MM.1S (cell line): ENCODE results near the gene LASP1.

ENCODE experiments used
- DNase-seq: peaks from one replicate; pipeline ENCODE4 v3.0.0-alpha.2; 2015
- H2AFZ ChIP-seq: fragments of 300-600 bp; sonication (generic); 2 replicates; pipeline ENCODE4 v1.6.0; 2016; ENCODE audit warnings: antibody characterized with exemption, low read length
- H3F3A ChIP-seq: fragments of 300-600 bp; sonication (generic); 2 replicates; pipeline ENCODE4 v1.6.1; 2016; ENCODE audit warnings: mild to moderate bottlenecking, antibody characterized with exemption, low read length, moderate library complexity, mixed read lengths; ENCODE audit not compliant: insufficient read depth
- H3K27ac ChIP-seq: fragments of 300-600 bp; sonication (generic); 2 replicates; pipeline ENCODE4 v1.5.1; 2016; ENCODE audit warnings: mild to moderate bottlenecking, low read length
- H3K27me3 ChIP-seq: fragments of 300-600 bp; sonication (generic); replicated peaks from 2 replicates; pipeline ENCODE4 v1.6.0; 2016; ENCODE audit warnings: low read length; ENCODE audit not compliant: insufficient read depth
- H3K36me3 ChIP-seq: fragments of 300-600 bp; sonication (generic); replicated peaks from 2 replicates; pipeline ENCODE4 v1.6.1; 2016; ENCODE audit warnings: mild to moderate bottlenecking, low read length, mixed read lengths; ENCODE audit not compliant: insufficient read depth
- H3K4me1 ChIP-seq: fragments of 300-600 bp; sonication (generic); 2 replicates; pipeline ENCODE4 v1.6.1; 2016; ENCODE audit warnings: low read length, mixed read lengths
- H3K4me2 ChIP-seq: fragments of 300-600 bp; sonication (generic); 2 replicates; pipeline ENCODE4 v1.6.0; 2016; ENCODE audit warnings: low read depth, low read length
- H3K4me3 ChIP-seq: fragments of 300-600 bp; sonication (generic); 2 replicates; pipeline ENCODE4 v1.5.1; 2016; ENCODE audit warnings: low read length, mixed read lengths
- H3K79me2 ChIP-seq: fragments of 300-600 bp; sonication (generic); 2 replicates; pipeline ENCODE4 v1.6.1; 2016; ENCODE audit warnings: mixed run types, low read length, mixed read lengths
- H3K9ac ChIP-seq: fragments of 300-600 bp; sonication (generic); 2 replicates; pipeline ENCODE4 v1.6.1; 2016; ENCODE audit warnings: low read length, mixed read lengths
- H3K9me2 ChIP-seq: fragments of 300-600 bp; sonication (generic); replicated peaks from 2 replicates; pipeline ENCODE4 v1.6.1; 2016; ENCODE audit warnings: mild to moderate bottlenecking, low read length, mixed read lengths; ENCODE audit not compliant: insufficient read depth
- H3K9me3 ChIP-seq: fragments of 300-600 bp; sonication (generic); replicated peaks from 2 replicates; pipeline ENCODE4 v1.6.1; 2016; ENCODE audit warnings: mild to moderate bottlenecking, low read length, mixed read lengths; ENCODE audit not compliant: insufficient read depth
- H4K20me1 ChIP-seq: fragments of 300-600 bp; sonication (generic); 2 replicates; pipeline ENCODE4 v1.6.1; 2016; ENCODE audit warnings: mild to moderate bottlenecking, low read length, moderate library complexity, mixed read lengths; ENCODE audit not compliant: insufficient read depth
- EZH2 ChIP-seq: fragments of 300-600 bp; sonication (generic); optimal IDR thresholded peaks from 2 replicates; pipeline ENCODE3; 2017; ENCODE audit warnings: low read depth, mild to moderate bottlenecking, antibody characterized with exemption, low read length, mixed read lengths
- EZH2phosphoT487 ChIP-seq: fragments of 300-600 bp; sonication (generic); IDR thresholded peaks from 2 replicates; pipeline ENCODE4 v1.6.1; 2018; ENCODE audit warnings: antibody characterized with exemption, low read length
- TF ChIP-seq, protein P1 (sequence below): fragments of 300-600 bp; sonication (generic); IDR thresholded peaks from 2 replicates; pipeline ENCODE4 v1.5.1; 2016; ENCODE audit warnings: antibody characterized with exemption, low read length, mixed read lengths

LASP1 gene

DNA sequence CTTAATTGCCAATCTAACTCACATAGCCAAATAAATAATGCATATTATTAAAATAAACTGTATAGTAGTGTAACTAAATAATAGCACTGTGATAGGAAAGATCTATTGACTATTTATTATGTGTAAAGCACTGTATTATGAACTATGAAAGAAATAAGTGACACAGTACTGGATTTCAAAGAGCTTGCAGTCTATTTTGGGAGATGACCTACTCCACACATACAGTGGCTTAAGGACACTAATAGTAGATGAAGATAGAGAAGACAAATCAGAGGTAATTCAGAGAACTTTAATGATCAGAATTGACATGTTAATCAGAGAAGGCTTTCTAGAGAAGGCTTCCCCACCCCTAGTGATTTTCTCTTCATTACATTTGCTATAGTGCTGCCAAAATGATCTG lies 70.1 kb downstream of the LASP1 start:
- Histone ChIP-seq H3K9ac (no peak overlapping the region), H4K20me1 (no peaks in the 10 kb centered on the region), H3K4me3 (no peak overlapping the region), H3K27ac (no peak overlapping the region), H3K36me3 (no peaks in the 10 kb centered on the region), H3F3A (no peaks in the 10 kb centered on the region), H3K9me3 (no peaks in the 10 kb centered on the region), H3K9me2 (no peaks in the 10 kb centered on the region), H3K27me3 (no peaks in the 10 kb centered on the region), H3K79me2 (no peaks in the 10 kb centered on the region), H3K4me2 (no peak overlapping the region), H3K4me1 (peaks cover 4% of the 10 kb centered on the region; the same call in 1 of the 2 replicates), H2AFZ (no peak overlapping the region)
- no peak for TF ChIP-seq EZH2phosphoT487
- TF ChIP-seq, protein P1, sequence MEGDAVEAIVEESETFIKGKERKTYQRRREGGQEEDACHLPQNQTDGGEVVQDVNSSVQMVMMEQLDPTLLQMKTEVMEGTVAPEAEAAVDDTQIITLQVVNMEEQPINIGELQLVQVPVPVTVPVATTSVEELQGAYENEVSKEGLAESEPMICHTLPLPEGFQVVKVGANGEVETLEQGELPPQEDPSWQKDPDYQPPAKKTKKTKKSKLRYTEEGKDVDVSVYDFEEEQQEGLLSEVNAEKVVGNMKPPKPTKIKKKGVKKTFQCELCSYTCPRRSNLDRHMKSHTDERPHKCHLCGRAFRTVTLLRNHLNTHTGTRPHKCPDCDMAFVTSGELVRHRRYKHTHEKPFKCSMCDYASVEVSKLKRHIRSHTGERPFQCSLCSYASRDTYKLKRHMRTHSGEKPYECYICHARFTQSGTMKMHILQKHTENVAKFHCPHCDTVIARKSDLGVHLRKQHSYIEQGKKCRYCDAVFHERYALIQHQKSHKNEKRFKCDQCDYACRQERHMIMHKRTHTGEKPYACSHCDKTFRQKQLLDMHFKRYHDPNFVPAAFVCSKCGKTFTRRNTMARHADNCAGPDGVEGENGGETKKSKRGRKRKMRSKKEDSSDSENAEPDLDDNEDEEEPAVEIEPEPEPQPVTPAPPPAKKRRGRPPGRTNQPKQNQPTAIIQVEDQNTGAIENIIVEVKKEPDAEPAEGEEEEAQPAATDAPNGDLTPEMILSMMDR, result no peak
- no peak for TF ChIP-seq EZH2
- no peak for DNase-seq

DNA sequence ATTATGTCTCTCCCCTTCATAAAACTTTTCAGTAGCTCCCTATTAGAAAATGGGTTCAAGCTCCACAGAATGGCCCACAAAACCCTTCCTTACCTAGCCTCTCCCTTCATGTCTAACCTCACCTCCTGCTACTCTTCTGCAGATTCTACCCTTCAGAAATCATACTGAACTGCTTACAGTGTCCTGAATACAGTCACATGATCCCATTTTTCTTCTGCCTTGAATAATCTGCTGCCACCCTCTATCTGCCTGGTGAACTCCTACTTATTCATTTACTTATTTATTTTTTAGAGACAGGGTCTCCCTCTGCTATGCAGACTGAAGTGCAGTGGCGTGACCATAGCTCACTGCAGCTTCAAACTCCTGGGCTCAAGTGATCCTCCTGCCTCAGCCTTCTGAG lies 70.5 kb downstream of the LASP1 start:
- Histone ChIP-seq H2AFZ (no peak overlapping the region), H4K20me1 (no peaks in the 10 kb centered on the region), H3K27me3 (no peaks in the 10 kb centered on the region), H3K9me3 (no peaks in the 10 kb centered on the region), H3K9ac (no peak overlapping the region), H3K9me2 (no peaks in the 10 kb centered on the region), H3K4me3 (no peak overlapping the region), H3K27ac (no peak overlapping the region), H3K79me2 (no peaks in the 10 kb centered on the region), H3K36me3 (no peaks in the 10 kb centered on the region), H3K4me2 (no peak overlapping the region), H3K4me1 (peaks cover 4% of the 10 kb centered on the region; the same call in 1 of the 2 replicates), H3F3A (no peaks in the 10 kb centered on the region)
- no peak for DNase-seq
- TF ChIP-seq EZH2phosphoT487, result no peak
- TF ChIP-seq, protein P1, result no peak
- TF ChIP-seq EZH2, result no peak

DNA sequence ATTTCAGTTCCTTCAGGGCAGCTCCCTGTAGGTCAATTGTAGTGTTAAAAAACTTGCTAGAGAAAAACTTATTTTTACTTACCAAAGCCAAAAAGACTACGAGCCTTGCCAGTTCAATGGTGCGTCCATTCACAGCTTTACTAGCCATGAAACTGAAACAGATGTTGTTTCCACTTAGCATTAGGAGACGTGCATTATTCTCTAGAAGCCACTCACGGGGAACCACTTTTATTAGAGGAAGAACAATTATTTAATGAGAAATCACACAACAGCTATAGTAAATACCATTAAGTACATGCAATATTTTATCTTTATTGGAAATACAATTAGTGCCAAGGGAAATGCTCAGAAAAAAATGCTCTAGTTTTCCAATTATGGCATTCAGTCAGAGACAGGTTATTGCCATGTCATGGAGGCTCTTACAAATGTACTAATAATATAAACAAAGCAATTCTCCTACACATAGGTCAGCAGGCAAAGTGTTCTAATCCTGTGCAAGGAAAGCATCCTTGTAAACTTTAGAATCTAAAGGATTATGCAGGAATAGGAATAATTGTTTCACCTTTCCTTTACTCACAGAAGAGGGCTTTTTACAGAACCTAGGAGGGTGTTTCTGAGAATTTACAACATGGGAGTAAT lies 73.0 kb downstream of the LASP1 start:
- peak overlapping the region; percentile 44; the same call in 1 of the 2 replicates for H3K4me2 ChIP-seq
- no peak overlapping the region for H2AFZ ChIP-seq
- no peaks in the 10 kb centered on the region for H3K36me3 ChIP-seq

More for the DNA sequence above, 73.0 kb downstream of the LASP1 start:
- no peak overlapping the region for H3K27ac ChIP-seq
- H4K20me1 ChIP-seq, result no peaks in the 10 kb centered on the region
- peaks cover 4% of the 10 kb centered on the region; the same call in 1 of the 2 replicates for H3K4me1 ChIP-seq
- DNase-seq, result peak; percentile 20
- H3F3A ChIP-seq, result no peaks in the 10 kb centered on the region
- no peaks in the 10 kb centered on the region for H3K27me3 ChIP-seq
- H3K9me2 ChIP-seq, result no peaks in the 10 kb centered on the region
- H3K9me3 ChIP-seq, result no peaks in the 10 kb centered on the region
- TF ChIP-seq EZH2phosphoT487 (no peak), EZH2 (no peak)
- TF ChIP-seq, protein P1, result no peak
- no peaks in the 10 kb centered on the region for H3K79me2 ChIP-seq
- no peak overlapping the region; the same call in 1 of the 2 replicates for H3K4me3 ChIP-seq
- H3K9ac ChIP-seq, result no peak overlapping the region
